ENCODE measurements around the gene IL10RA.

The IL10RA gene

DNA sequence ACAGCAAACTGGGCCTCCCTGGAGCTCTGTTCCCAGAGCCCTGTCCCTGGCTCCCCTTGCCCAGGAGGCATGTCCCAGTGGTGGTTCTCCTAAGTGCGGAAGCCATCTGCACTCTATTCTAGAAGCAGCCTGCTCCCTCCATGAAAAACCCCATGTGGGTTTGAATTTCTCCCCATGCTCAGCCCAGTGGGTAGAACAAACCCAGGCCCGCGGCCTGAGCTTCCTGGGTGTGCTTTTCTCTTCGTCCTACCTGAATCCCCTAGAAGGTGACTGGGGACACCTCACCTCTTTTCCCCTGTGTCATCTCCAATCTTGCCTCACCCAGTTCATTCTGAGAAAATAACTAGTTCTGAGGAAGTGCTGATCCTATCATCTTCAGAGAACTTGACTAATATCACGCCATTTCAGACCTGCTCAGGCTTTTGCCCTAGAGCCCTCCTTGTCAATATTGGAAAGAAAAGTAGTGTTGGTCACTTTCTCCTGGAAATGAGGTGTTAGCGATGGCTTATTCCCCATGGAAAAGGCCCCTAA, 15.9 kb downstream of the IL10RA start:
- Histone ChIP-seq H3K27ac (ENCODE audit: low read length) (no peak overlapping the region; the same call in 1 of the 2 replicates), H3K9me3 (replicated peaks; ENCODE audit: insufficient read depth, low read length) (no peaks in the 10 kb centered on the region), H4K20me1 (ENCODE audit: insufficient read depth, low read length) (no peaks in the 10 kb centered on the region), H3K79me2 (ENCODE audit: low read length) (no peaks in the 10 kb centered on the region), H3K27me3 (replicated peaks; ENCODE audit: insufficient read depth, low read length) (no peaks in the 10 kb centered on the region), H3K36me3 (replicated peaks; ENCODE audit: insufficient read depth, low read length) (peaks cover 12% of the 10 kb centered on the region), H3F3A (ENCODE audit: insufficient read depth, low read length) (peaks cover 13% of the 10 kb centered on the region; the same call in 1 of the 2 replicates), H3K4me3 (ENCODE audit: low read length) (no peak overlapping the region), H3K4me2 (ENCODE audit: low read depth, low read length) (no peak overlapping the region), H3K4me1 (ENCODE audit: low read length) (peaks cover 38% of the 10 kb centered on the region), H3K9ac (ENCODE audit: low read length) (no peak overlapping the region), H2AFZ (ENCODE audit: low read length) (no peak overlapping the region), H3K9me2 (replicated peaks; ENCODE audit: insufficient read depth, low read length) (no peaks in the 10 kb centered on the region)
- TF ChIP-seq EZH2phosphoT487 (IDR thresholded peaks at IDR 0.05; ENCODE audit: low read length) (no peak), EZH2 (optimal IDR thresholded peaks at IDR 0.05; ENCODE audit: low read depth, low read length) (no peak)
- TF ChIP-seq, protein P1, sequence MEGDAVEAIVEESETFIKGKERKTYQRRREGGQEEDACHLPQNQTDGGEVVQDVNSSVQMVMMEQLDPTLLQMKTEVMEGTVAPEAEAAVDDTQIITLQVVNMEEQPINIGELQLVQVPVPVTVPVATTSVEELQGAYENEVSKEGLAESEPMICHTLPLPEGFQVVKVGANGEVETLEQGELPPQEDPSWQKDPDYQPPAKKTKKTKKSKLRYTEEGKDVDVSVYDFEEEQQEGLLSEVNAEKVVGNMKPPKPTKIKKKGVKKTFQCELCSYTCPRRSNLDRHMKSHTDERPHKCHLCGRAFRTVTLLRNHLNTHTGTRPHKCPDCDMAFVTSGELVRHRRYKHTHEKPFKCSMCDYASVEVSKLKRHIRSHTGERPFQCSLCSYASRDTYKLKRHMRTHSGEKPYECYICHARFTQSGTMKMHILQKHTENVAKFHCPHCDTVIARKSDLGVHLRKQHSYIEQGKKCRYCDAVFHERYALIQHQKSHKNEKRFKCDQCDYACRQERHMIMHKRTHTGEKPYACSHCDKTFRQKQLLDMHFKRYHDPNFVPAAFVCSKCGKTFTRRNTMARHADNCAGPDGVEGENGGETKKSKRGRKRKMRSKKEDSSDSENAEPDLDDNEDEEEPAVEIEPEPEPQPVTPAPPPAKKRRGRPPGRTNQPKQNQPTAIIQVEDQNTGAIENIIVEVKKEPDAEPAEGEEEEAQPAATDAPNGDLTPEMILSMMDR (IDR thresholded peaks at IDR 0.05; ENCODE audit: low read length) = no peak
- no peak for DNase-seq

DNA sequence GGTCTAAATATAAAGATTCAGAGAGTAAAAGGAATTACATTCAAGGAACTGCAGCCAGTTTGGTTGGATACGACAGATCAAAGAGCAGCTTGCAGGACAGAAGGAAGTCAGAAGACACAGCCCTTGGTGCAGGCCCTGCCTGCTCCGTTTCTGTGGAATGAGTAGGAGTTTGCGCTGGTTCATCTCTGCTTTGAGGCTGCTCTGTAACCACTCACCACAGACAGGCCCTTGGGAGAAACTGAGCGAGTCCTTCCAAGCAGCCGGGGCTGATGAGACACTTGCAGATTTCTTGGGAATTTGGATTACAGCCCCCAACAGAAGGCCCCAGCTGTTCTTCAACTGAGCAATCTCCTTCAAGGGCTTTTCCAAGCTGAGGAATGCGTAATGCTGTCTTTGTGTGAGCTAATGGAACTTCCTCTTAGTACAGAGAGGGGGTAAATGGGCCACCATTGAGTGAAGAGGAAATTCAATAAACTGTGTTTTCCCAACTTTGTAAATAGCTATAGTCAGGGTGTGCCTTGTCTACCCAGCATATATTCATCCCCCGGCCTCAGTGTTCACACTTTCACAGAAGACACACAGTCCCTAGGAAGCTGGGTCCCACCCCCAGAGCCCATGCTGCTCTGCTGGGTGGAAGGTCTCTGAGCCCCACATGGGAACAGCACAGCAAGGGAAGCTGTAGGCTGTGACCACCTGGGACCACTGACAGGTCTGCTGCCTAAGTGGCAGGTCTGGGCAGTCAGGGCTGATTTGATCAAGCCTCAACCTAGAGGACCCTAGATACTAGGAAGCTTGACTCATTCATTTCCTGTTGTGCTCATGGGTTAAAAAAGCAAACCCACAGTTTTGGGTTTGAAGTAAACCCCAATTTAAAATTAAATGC, 16.6 kb downstream of the IL10RA start:
- Histone ChIP-seq H3K27me3 (replicated peaks; ENCODE audit: insufficient read depth, low read length) (no peaks in the 10 kb centered on the region), H3K9ac (ENCODE audit: low read length) (no peak overlapping the region), H3F3A (ENCODE audit: insufficient read depth, low read length) (peaks cover 16% of the 10 kb centered on the region), H3K4me1 (ENCODE audit: low read length) (peaks cover 38% of the 10 kb centered on the region), H3K79me2 (ENCODE audit: low read length) (no peaks in the 10 kb centered on the region), H3K9me2 (replicated peaks; ENCODE audit: insufficient read depth, low read length) (no peaks in the 10 kb centered on the region), H3K4me3 (ENCODE audit: low read length) (no peak overlapping the region), H2AFZ (ENCODE audit: low read length) (no peak overlapping the region), H3K9me3 (replicated peaks; ENCODE audit: insufficient read depth, low read length) (no peaks in the 10 kb centered on the region), H3K27ac (ENCODE audit: low read length) (no peak overlapping the region), H3K4me2 (ENCODE audit: low read depth, low read length) (no peak overlapping the region), H4K20me1 (ENCODE audit: insufficient read depth, low read length) (no peaks in the 10 kb centered on the region), H3K36me3 (replicated peaks; ENCODE audit: insufficient read depth, low read length) (peaks cover 6% of the 10 kb centered on the region)
- TF ChIP-seq, protein P1 (IDR thresholded peaks at IDR 0.05; ENCODE audit: low read length) = no peak
- no peak for TF ChIP-seq EZH2phosphoT487 (IDR thresholded peaks at IDR 0.05; ENCODE audit: low read length)
- no peak for TF ChIP-seq EZH2 (optimal IDR thresholded peaks at IDR 0.05; ENCODE audit: low read depth, low read length)
- no peak for DNase-seq

DNA sequence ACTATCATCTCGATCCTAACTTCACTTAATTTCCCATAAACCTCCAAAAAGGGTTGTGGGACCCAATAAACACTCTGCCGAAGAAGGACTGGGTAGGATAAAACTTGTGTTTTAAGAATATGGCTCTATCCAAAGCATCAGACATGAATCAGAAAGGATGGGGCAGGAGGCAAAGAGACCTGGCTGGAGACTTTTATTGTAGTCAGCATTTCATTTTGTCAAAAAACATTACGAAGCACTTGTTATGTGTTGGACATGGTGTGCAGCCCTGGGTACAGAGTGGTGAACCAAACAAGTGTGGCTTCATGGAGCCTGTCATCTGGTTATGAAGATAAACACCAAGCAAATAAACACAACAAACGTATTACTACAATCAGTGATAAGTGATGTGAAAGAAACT, 17.3 kb downstream of the IL10RA start:
- Histone ChIP-seq H3F3A (ENCODE audit: insufficient read depth, low read length) (peaks cover 23% of the 10 kb centered on the region), H3K79me2 (ENCODE audit: low read length) (no peaks in the 10 kb centered on the region), H3K9me3 (replicated peaks; ENCODE audit: insufficient read depth, low read length) (no peaks in the 10 kb centered on the region), H3K27me3 (replicated peaks; ENCODE audit: insufficient read depth, low read length) (no peaks in the 10 kb centered on the region), H3K36me3 (replicated peaks; ENCODE audit: insufficient read depth, low read length) (no peaks in the 10 kb centered on the region; the same call in 1 of the 2 replicates), H3K27ac (ENCODE audit: low read length) (no peak overlapping the region), H3K4me1 (ENCODE audit: low read length) (peaks cover 41% of the 10 kb centered on the region), H3K4me3 (ENCODE audit: low read length) (no peak overlapping the region), H3K9ac (ENCODE audit: low read length) (no peak overlapping the region), H2AFZ (ENCODE audit: low read length) (no peak overlapping the region), H3K4me2 (ENCODE audit: low read depth, low read length) (no peak overlapping the region), H4K20me1 (ENCODE audit: insufficient read depth, low read length) (no peaks in the 10 kb centered on the region), H3K9me2 (replicated peaks; ENCODE audit: insufficient read depth, low read length) (no peaks in the 10 kb centered on the region)
- TF ChIP-seq, protein P1 (IDR thresholded peaks at IDR 0.05; ENCODE audit: low read length) = no peak
- no peak for TF ChIP-seq EZH2 (optimal IDR thresholded peaks at IDR 0.05; ENCODE audit: low read depth, low read length)
- no peak for TF ChIP-seq EZH2phosphoT487 (IDR thresholded peaks at IDR 0.05; ENCODE audit: low read length)
- DNase-seq = no peak

All from MM.1S (cell line).